ENCODE data around the gene CDK14. TPM values are rescaled to one million over a fixed set of nuclear protein-coding genes. Genes with fewer than 3 reads are reported as not detected.

The CDK14 gene
- total RNA-seq, 2 donors from 2014 or later: 8.7 to 13.4 TPM

GRCh38 chr7:91235211-91235832, 639.2 kb downstream of the CDK14 start:
- no peaks in the 10 kb centered on the region for H3K9me3 Mint-ChIP-seq
- no peaks in the 10 kb centered on the region for H3K36me3 Mint-ChIP-seq (ENCODE audit: low read depth)
- H3K27me3 Mint-ChIP-seq (ENCODE audit: insufficient read depth): peaks cover 3% of the 10 kb centered on the region
- 94 to 100% methylated on average over 2 to 6 of the region's 6 CpGs for WGBS, 2 experiments (ENCODE audit: insufficient coverage in 1 of 2, insufficient read length in 1 of 2)
- no peak for TF ChIP-seq CTCF (conservative IDR thresholded peaks at IDR 0.05)
- Histone ChIP-seq H3K4me3 (ENCODE audit: low read length) (no peak overlapping the region), H3K27ac (ENCODE audit: low read depth, low read length) (no peak overlapping the region), H3K9ac (ENCODE audit: extremely low read depth, low read length, poor library complexity, severe bottlenecking) (no peak overlapping the region), H3K4me1 (ENCODE audit: control insufficient read depth, insufficient read depth, low read length) (no peaks in the 10 kb centered on the region), H3K27me3 (ENCODE audit: control insufficient read depth, insufficient read depth, low read length, poor library complexity, severe bottlenecking) (no peaks in the 10 kb centered on the region), H3K9me3 (ENCODE audit: control insufficient read depth, low read length) (no peaks in the 10 kb centered on the region), H3K36me3 (ENCODE audit: control insufficient read depth, insufficient read depth, low read length) (no peaks in the 10 kb centered on the region)
- H3K4me1 Mint-ChIP-seq: no peaks in the 10 kb centered on the region
- no peak for DNase-seq
- no peak overlapping the region for H3K27ac Mint-ChIP-seq
- H3K4me3 Mint-ChIP-seq: no peak overlapping the region

- Histone ChIP-seq H3K27ac (ENCODE audit: low read depth, low read length) (no peak overlapping the region), H3K9ac (ENCODE audit: extremely low read depth, low read length, poor library complexity, severe bottlenecking) (no peak overlapping the region), H3K27me3 (ENCODE audit: control insufficient read depth, insufficient read depth, low read length, poor library complexity, severe bottlenecking) (no peaks in the 10 kb centered on the region), H3K4me3 (ENCODE audit: low read length) (no peak overlapping the region), H3K36me3 (ENCODE audit: control insufficient read depth, insufficient read depth, low read length) (no peaks in the 10 kb centered on the region), H3K9me3 (ENCODE audit: control insufficient read depth, low read length) (no peaks in the 10 kb centered on the region), H3K4me1 (ENCODE audit: control insufficient read depth, insufficient read depth, low read length) (no peaks in the 10 kb centered on the region)
- WGBS, 2 experiments (ENCODE audit: insufficient coverage in 1 of 2, insufficient read length in 1 of 2): 80 to 100% methylated on average over 1 to 2 of the region's 2 CpGs
- Mint-ChIP-seq H3K36me3 (ENCODE audit: low read depth) (no peaks in the 10 kb centered on the region), H3K9me3 (no peaks in the 10 kb centered on the region), H3K27me3 (ENCODE audit: insufficient read depth) (no peaks in the 10 kb centered on the region), H3K4me3 (no peak overlapping the region), H3K4me1 (no peaks in the 10 kb centered on the region), H3K27ac (no peak overlapping the region)
- TF ChIP-seq CTCF (conservative IDR thresholded peaks at IDR 0.05): no peak
- no peak for DNase-seq
Measured at GRCh38 chr7:91239171-91239604, 643.1 kb downstream of the CDK14 start.

GRCh38 chr7:91239772-91240171, 643.7 kb downstream of the CDK14 start:
- Mint-ChIP-seq H3K27me3 (ENCODE audit: insufficient read depth) (no peaks in the 10 kb centered on the region), H3K4me3 (no peak overlapping the region), H3K36me3 (ENCODE audit: low read depth) (no peaks in the 10 kb centered on the region), H3K4me1 (no peaks in the 10 kb centered on the region), H3K9me3 (no peaks in the 10 kb centered on the region), H3K27ac (no peak overlapping the region)
- no peaks in the 10 kb centered on the region for H3K4me1 ChIP-seq (ENCODE audit: control insufficient read depth, insufficient read depth, low read length)
- no peak overlapping the region for H3K9ac ChIP-seq (ENCODE audit: extremely low read depth, low read length, poor library complexity, severe bottlenecking)
- no peak overlapping the region for H3K27ac ChIP-seq (ENCODE audit: low read depth, low read length)
- no peak overlapping the region for H3K4me3 ChIP-seq (ENCODE audit: low read length)
- H3K36me3 ChIP-seq (ENCODE audit: control insufficient read depth, insufficient read depth, low read length): no peaks in the 10 kb centered on the region
- no peaks in the 10 kb centered on the region for H3K9me3 ChIP-seq (ENCODE audit: control insufficient read depth, low read length)
- no peaks in the 10 kb centered on the region for H3K27me3 ChIP-seq (ENCODE audit: control insufficient read depth, insufficient read depth, low read length, poor library complexity, severe bottlenecking)
- TF ChIP-seq CTCF (conservative IDR thresholded peaks at IDR 0.05): no peak
- WGBS, 2 experiments (ENCODE audit: insufficient coverage in 1 of 2, insufficient read length in 1 of 2): 96% methylated on average over 1 of the region's 1 CpG; no CpG with 5 or more reads in 1 of the 2 experiments
- DNase-seq: no peak
